GM12872 (cell line): ENCODE results near the gene DLGAP1.

Experiments used
- CTCF ChIP-seq: IDR thresholded peaks from 3 replicates; pipeline ENCODE4 v1.5.1; 2011; ENCODE audit warnings: low read depth, mild to moderate bottlenecking, low read length, moderate library complexity; ENCODE audit not compliant: insufficient read depth

The DLGAP1 gene

GRCh38 chr18:3920832-3921231, 534.3 kb downstream of the DLGAP1 start:
- no peak for TF ChIP-seq CTCF

DNA sequence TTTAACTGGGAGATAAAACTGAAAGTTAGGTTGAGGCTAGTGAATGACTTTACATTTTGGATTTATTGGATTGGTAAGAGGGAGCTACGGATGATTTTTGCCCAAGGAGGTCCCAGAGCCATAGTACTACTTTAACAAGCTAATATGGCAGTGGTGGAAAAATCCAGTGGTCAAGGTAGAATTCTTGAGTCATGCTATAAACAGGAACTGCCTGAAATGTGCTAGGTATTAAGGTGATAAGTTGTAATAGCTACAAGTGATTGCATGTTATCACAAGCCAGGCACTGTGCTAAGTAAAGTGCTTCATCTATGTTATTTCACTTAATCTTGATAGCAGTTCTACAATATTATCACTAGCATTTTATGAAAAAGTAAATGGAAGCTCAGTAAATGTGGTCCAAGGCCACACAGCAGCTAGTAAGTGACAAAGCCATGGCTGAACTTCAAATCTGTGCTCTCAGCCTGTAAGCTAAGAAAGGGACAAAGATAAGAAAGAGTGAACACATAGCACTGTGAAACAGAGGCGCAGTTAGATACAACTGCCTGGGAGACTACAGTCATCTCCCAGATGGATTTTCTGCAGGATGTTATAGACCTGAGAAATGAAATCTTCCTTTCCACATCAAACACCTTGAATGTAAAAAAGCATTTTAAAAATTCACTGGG, 535.6 kb downstream of the DLGAP1 start:
- TF ChIP-seq CTCF = no peak

DNA sequence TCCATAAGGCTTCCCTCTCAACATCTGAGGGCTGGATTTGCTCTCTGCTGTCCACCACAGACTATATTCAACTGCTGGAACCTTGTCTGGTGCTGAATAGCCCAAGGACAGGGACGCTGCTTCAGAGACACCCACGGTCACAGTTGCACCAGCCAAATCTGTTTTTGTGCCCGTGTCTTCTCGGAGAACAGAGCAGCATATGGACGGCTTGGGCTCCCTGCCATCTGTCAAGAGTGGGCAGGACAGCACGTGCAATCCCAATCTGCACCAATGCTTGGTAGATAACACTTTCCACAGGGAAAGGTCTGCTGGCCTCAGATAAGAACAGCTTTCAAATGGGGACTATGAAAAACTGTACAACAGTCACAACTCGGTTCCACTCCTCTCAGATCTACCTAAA, 539.0 kb downstream of the DLGAP1 start:
- TF ChIP-seq CTCF = no peak

GRCh38 chr18:3914833-3915610, 540.1 kb downstream of the DLGAP1 start:
- TF ChIP-seq CTCF = no peak

DNA sequence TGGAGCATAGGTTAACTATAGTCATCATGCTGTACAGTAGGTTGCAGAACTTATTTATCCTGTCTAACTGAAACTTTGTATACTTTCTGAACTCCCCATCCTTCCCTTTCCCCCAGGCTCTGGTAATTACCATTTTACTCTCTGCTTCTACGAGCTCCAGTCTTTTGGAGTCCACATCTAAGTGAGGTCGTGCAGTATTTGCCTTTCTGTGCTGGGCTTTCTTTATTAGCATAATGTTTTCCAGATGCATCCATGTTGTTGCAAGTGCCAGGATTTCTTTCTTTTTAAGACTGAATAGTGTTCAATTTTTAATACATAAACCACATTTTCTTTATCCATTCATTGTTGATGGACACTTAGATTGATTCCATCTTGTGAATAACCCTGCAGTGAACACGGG, 541.0 kb downstream of the DLGAP1 start:
- TF ChIP-seq CTCF = no peak

GRCh38 chr18:3912705-3913104, 542.4 kb downstream of the DLGAP1 start:
- TF ChIP-seq CTCF = no peak

DNA sequence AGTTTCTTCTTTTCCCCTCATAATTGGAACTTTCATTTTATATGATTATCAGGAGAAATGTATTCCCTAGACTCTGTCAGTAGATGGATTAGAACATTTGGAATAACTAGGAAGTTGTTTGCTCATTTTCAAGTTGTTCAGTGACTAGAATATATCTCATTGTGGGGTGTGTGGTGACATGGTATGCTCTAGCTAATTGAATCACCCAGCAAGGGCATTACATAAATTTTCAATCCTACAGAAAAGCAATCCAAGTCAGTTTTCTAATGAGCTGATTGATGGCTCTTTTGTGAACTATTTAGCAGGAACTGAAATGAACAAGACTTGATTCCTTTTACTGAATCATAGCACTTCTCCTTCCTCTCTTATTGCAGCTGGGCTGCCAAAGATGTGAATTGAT, 543.7 kb downstream of the DLGAP1 start:
- no peak for TF ChIP-seq CTCF
